Suprapubic skin (tissue), 4 donors: ENCODE measurements around the gene ABCB6.
"Not testable (repeated sequence)": the region's sequence is repeated elsewhere in the genome, so short reads cannot be mapped to it uniquely, and the experiment has no call there.

Experiments used
- CTCF ChIP-seq, 2 donors: fragments of 200-600 bp in 1 of 2; fragments of 450-650 bp in 1 of 2; sonication (generic) in 1 of 2; IDR thresholded peaks; one replicate each; pipeline ENCODE4 v1.5.1; 2016 to 2019; ENCODE audit warnings: antibody characterized with exemption in 2 of 2, mild to moderate bottlenecking in 1 of 2, moderate library complexity in 1 of 2
- EP300 ChIP-seq: sonication (generic); formaldehyde crosslinking; IDR thresholded peaks from one replicate; pipeline ENCODE4 v1.6.1; 2017; ENCODE audit warnings: antibody characterized with exemption
- POLR2AphosphoS5 ChIP-seq, 3 donors: sonication (generic); formaldehyde crosslinking; IDR thresholded peaks; one replicate each; pipeline ENCODE4 v1.6.1; 2017; ENCODE audit warnings: antibody characterized with exemption in 3 of 3

- not testable (repeated sequence) for TF ChIP-seq CTCF (IDR thresholded peaks at IDR 0.05); POLR2AphosphoS5 (IDR thresholded peaks at IDR 0.05); EP300
These were observed 17.4 kb downstream of the ABCB6 start for GRCh38 chr2:219201331-219201730.
